Fibroblast of the aortic adventitia (primary cell): ENCODE data around the gene AGPAT1. TPM values are rescaled to one million over a fixed set of nuclear protein-coding genes. Genes with fewer than 3 reads are reported as not detected.
A peak's percentile ranks its signal among the peaks of the same experiment; 100 is the strongest.
"Not testable (repeated sequence)": the region's sequence is repeated elsewhere in the genome, so short reads cannot be mapped to it uniquely, and the experiment has no call there.

Source experiments
- DNase-seq: peaks from one replicate; pipeline ENCODE4 v3.0.0-alpha.2; 2010; ENCODE audit warnings: low read depth
- H3K4me3 ChIP-seq: 2 replicates; pipeline ENCODE4 v1.5.1; 2011; ENCODE audit warnings: low read depth, mild to moderate bottlenecking, control low read depth, low read length, moderate library complexity
- CTCF ChIP-seq: IDR thresholded peaks from 2 replicates; pipeline ENCODE4 v1.5.1; 2011; ENCODE audit warnings: mild to moderate bottlenecking, low read length, control low read depth, inconsistent platforms; ENCODE audit not compliant: insufficient read depth
- total RNA-seq: library from RNA; depleted of rRNA; stranded (reverse); fragments of >200 nt; gene quantifications from 2 replicates; pipeline ENCODE4 v1.2.3, GENCODE V29; 2012; ENCODE audit warnings: low replicate concordance

The AGPAT1 gene
- total RNA-seq, 1 donor = 41.1 TPM

- no peak for TF ChIP-seq CTCF
- DNase-seq = no peak
- H3K4me3 ChIP-seq = no peak overlapping the region
Observed at GRCh38 chr6:32194388-32194787, 18.5 kb upstream of the AGPAT1 start.

GRCh38 chr6:32193096-32193495 lies 17.2 kb upstream of the AGPAT1 start:
- DNase-seq, H3K4me3 ChIP-seq: not testable (repeated sequence)

GRCh38 chr6:32192608-32193039 lies 16.7 kb upstream of the AGPAT1 start, which contains the start of gene GPSM3:
Gene GPSM3 (minus strand): TSS chr6:32192643. CDS start chr6:32192513, 130 bp downstream.
- no peak for DNase-seq
- no peak within 1 kb of the TSS for H3K4me3 ChIP-seq
- no peak for TF ChIP-seq CTCF

- no peak overlapping the region for H3K4me3 ChIP-seq
- DNase-seq = no peak
- TF ChIP-seq CTCF = no peak
Observed at GRCh38 chr6:32191696-32192607, 16.1 kb upstream of the AGPAT1 start.

GRCh38 chr6:32190911-32191677 lies 15.2 kb upstream of the AGPAT1 start:
- no peak for TF ChIP-seq CTCF
- peak overlapping the region; percentile 75 for H3K4me3 ChIP-seq
- no peak for DNase-seq

- peak; percentile 90 for DNase-seq
- H3K4me3 ChIP-seq = peak within 1 kb of the TSS; percentile 80
- no peak for TF ChIP-seq CTCF
Observed at GRCh38 chr6:32190054-32190851, 14.4 kb upstream of the AGPAT1 start, which contains the start of gene PBX2. Gene PBX2 (minus strand): TSS chr6:32190202. CDS start chr6:32189915, 287 bp downstream.
